Fibroblast of the aortic adventitia (primary cell): Measurements from ENCODE around the gene SPP1. TPM values are rescaled to one million over a fixed set of nuclear protein-coding genes. Genes with fewer than 3 reads are reported as not detected.
A peak's percentile ranks its signal among the peaks of the same experiment; 100 is the strongest.

ENCODE experiments used
- DNase-seq: peaks from one replicate; pipeline ENCODE4 v3.0.0-alpha.2; 2010; ENCODE audit warnings: low read depth
- H3K4me3 ChIP-seq: 2 replicates; pipeline ENCODE4 v1.5.1; 2011; ENCODE audit warnings: low read depth, mild to moderate bottlenecking, control low read depth, low read length, moderate library complexity
- CTCF ChIP-seq: IDR thresholded peaks from 2 replicates; pipeline ENCODE4 v1.5.1; 2011; ENCODE audit warnings: mild to moderate bottlenecking, low read length, control low read depth, inconsistent platforms; ENCODE audit not compliant: insufficient read depth
- total RNA-seq: library from RNA; depleted of rRNA; stranded (reverse); fragments of >200 nt; gene quantifications from 2 replicates; pipeline ENCODE4 v1.2.3, GENCODE V29; 2012; ENCODE audit warnings: low replicate concordance

The SPP1 gene
- total RNA-seq, 1 donor: 0.72 TPM

GRCh38 chr4:87974856-87975462, 555 bp upstream of the SPP1 start:
- no peak for DNase-seq
- TF ChIP-seq CTCF: no peak
- H3K4me3 ChIP-seq: no peak overlapping the region

GRCh38 chr4:87977521-87978278, 2.2 kb downstream of the SPP1 start:
- H3K4me3 ChIP-seq: no peak overlapping the region
- TF ChIP-seq CTCF: no peak
- no peak for DNase-seq

- peak; percentile 32 for DNase-seq
- no peak for TF ChIP-seq CTCF
- no peak overlapping the region for H3K4me3 ChIP-seq
Measured at GRCh38 chr4:87978681-87979080, 3.2 kb downstream of the SPP1 start.

GRCh38 chr4:87979810-87980209, 4.3 kb downstream of the SPP1 start:
- H3K4me3 ChIP-seq: no peak overlapping the region
- DNase-seq: no peak
- no peak for TF ChIP-seq CTCF

GRCh38 chr4:87981486-87981885, 6.0 kb downstream of the SPP1 start:
- TF ChIP-seq CTCF: no peak
- no peak for DNase-seq
- H3K4me3 ChIP-seq: no peak overlapping the region

GRCh38 chr4:87982036-87982435, 6.5 kb downstream of the SPP1 start:
- H3K4me3 ChIP-seq: no peak overlapping the region
- DNase-seq: no peak
- no peak for TF ChIP-seq CTCF
